ENCODE results near the gene PRKACB.

Gene PRKACB

GRCh38 chr1:84159533-84160240, 15.6 kb downstream of the PRKACB start:
- DNase-seq, result no peak

DNA sequence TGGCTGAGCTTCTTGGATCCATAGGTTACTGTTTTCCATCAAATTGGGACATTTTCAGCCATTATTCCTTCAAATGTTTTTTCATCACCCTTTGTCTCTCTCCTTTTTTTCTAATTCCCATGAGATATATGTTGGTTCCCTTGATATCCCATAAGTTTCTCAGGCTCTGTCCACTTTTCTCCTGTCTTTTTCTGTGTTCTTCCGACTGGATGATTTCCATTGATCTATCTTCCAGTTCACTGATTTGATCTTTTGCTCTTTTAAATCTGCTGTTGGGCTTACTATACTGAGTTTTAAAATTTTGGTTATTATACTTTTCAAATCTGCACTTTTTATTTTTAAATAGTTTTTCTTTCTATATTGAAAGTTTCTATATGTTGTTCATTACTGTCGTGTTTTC, 18.2 kb downstream of the PRKACB start:
- DNase-seq, result no peak

GRCh38 chr1:84163123-84163931, 19.3 kb downstream of the PRKACB start:
- peak; percentile 7 for DNase-seq

GRCh38 chr1:84164161-84164560, 20.1 kb downstream of the PRKACB start:
- peak; percentile 5 for DNase-seq

- DNase-seq, result peak; percentile 20
Measured at GRCh38 chr1:84164567-84165021, 20.5 kb downstream of the PRKACB start.

DNA sequence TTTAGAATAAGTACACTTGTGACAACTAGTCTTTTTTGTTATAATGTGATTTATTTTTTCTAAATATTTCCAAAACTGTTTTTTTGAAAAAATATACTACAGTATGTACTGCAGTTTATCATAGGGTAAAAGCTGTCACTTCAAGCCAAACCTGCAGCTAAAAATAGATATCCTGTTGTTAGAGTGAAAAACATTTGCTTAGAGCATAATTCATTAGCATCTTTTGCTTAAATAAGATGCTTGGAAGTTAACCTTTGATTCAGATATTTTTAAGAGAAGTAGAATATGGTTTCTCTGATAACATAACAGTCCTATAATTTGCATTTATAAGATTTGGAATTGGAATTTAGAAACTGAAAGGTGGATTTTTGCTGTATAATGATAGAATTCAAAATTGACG, 21.5 kb downstream of the PRKACB start:
- no peak for DNase-seq

- DNase-seq, result no peak
Measured at GRCh38 chr1:84166797-84167196, 22.7 kb downstream of the PRKACB start.

GRCh38 chr1:84168783-84169182, 24.7 kb downstream of the PRKACB start:
- no peak for DNase-seq

GRCh38 chr1:84170171-84170570, 26.1 kb downstream of the PRKACB start:
- no peak for DNase-seq

GRCh38 chr1:84171481-84171880, 27.4 kb downstream of the PRKACB start:
- no peak for DNase-seq

DNA sequence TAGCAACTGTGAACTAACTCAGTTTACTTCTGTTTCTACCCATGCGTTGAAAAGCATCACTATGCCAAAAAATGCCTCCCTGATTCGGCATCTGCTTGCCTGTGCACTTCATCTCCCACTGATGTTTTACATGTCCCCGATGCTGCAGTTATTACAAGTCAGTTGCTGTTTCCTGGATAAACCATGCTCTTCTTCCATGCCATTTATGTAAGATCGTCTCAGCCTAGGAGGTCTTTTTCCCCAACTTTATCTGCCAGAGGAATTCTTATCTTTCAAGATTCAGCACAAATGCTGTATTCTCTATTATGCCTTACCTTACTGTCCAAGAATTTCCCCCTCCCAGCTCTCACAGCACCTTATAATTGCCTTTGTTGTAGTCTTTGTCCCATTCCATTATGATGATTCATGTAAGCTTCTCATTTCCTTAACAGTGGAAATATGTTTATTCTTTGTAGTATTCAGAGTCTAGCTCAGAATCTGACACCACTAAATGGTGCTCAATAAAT, 30.0 kb downstream of the PRKACB start:
- peak; percentile 66 for DNase-seq

- no peak for DNase-seq
Measured at GRCh38 chr1:84181350-84182005, 37.4 kb downstream of the PRKACB start.

DNA sequence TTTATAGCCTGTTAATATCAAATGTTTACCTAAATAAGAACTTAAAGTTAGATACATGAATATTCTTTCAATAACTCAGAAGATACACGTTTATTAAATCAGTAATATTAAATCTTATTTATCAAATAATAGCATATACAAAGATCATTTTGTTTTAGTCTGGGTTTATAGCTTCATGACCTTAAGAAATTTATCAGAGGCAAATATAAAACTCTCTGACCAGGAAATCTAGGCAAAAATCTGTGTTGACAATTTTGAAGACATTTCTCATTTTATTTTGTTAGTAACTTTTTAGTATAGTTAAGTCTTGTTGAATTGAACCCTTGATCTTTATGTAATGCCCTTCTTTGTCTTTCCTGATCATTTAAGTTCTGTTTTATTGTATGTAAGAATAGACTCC, 46.4 kb downstream of the PRKACB start:
- DNase-seq, result no peak

DNA sequence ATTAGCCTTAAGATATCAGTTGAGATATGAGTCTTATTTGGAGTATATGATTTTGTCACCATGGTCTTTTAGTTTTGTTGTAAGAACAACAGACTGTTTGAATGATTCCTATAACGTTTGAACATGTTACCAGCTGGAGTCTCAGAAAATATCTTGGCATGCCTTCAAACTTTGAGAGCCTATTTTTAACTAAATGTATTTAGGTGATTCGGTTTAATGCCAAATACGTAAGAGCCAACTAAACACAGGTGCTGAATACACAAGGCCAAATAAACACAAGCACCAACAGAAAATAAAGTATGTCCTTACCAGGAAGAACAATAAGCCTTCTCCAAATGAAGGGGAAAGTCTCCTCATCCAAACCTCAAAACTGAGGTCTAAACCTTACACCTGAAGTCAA, 48.6 kb downstream of the PRKACB start:
- no peak for DNase-seq

DNA sequence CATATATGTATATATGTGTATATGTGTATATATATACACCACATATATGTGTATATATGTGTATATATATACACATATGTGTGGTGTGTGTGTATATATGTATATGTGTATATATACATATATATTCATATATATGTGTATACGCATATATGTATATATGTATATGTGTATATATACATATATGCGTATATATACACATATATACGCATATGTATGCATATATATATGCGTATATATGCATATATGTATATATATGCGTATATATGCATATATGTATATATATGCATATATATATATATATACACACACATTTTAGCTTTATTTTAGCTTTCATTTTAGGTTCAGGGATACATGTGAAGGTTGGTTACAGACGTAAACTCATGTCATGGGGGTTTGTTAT, 54.8 kb downstream of the PRKACB start:
- DNase-seq, result no peak

DNA sequence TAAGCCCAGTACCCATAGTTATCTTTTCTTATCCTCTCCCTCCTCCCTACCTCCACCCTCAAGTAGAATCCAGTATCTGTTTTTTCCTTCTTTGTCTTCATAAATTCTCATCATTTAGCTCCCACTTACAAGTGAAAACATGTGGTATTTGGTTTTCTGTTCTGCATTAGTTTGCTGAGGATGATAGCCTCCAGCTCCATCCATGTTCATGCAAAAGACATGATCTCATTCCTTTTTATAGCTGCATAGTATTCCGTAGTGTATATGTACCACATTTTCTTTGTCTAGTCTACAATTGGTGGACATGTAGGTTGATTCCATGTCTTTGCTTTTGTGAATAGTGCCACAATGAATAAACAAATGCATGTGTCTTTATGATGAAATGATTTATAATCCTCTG, 55.2 kb downstream of the PRKACB start:
- no peak for DNase-seq

DNA sequence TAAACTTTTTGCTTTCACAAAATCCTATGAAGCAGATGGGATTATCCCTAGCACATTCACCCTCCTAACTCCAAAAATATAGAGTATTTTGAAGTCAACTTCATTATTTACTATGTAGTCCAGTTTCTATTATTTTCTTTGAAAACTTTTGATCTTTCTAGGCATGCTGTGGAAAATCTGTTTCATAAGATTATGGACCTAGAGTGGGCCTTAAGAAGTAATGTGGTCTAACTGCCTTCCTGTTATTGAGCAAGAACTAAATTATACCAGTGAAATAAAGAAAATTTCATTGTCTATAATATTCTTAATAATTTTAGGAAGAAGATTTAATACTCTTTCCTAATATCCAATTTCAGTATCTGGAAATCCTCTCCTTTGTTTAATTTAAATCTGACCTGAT, 58.1 kb downstream of the PRKACB start:
- no peak for DNase-seq

- DNase-seq, result no peak
Measured at GRCh38 chr1:84206375-84206774, 62.3 kb downstream of the PRKACB start.

DNA sequence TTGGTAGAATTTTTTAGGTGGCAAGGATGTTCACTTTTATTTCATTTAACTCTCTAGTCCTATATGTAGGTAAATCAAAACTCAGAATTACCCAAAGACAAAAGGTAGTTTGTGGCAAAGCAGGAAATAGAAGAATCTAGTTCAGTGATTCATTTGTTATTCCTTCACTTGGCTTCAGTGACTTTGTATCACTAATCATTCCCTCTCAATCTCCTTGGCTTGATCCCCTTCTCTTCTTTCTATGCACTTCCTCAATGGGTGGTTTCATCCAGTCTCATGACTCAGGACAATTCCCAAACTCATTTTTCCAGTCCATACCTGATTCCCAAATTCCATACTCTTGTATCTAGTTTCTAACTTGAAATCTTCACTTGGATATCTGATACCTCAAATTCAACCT, 64.9 kb downstream of the PRKACB start:
- DNase-seq, result no peak

DNA sequence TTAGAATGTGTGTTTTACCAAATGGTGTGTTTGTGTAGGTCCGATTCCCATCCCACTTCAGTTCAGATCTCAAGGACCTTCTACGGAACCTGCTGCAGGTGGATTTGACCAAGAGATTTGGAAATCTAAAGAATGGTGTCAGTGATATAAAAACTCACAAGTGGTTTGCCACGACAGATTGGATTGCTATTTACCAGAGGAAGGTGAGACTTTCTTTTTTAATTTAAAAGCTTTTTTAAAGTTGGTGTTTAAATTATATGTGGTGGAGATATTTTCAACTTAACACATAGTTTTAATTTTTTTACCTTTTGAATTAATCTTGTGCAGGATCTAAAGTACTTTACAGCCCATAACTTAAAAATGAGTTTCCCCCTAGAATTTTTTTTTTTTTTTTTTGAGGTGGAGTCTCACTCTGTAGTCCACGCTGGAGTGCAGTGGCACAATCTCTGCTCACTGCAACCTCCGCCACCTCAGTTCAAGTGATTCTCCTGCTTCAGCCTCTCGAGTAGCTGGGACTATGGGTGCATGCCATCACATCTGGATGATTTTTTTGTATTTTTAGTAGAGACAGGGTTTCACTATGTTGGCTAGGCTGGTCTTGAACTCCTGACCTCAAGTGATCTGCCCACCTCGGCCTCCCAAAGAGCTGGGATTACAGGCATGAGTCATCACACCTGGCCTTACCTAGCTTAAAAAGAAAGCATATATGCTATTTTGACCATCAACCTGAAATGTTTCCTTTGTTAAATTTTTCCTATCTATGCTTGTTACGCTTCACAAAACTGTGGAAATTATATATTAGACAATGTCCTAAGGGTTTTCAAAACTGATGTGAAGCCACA, 70.3 kb downstream of the PRKACB start:
- DNase-seq, result no peak

- no peak for DNase-seq
Measured at GRCh38 chr1:84217239-84217638, 73.2 kb downstream of the PRKACB start.

DNA sequence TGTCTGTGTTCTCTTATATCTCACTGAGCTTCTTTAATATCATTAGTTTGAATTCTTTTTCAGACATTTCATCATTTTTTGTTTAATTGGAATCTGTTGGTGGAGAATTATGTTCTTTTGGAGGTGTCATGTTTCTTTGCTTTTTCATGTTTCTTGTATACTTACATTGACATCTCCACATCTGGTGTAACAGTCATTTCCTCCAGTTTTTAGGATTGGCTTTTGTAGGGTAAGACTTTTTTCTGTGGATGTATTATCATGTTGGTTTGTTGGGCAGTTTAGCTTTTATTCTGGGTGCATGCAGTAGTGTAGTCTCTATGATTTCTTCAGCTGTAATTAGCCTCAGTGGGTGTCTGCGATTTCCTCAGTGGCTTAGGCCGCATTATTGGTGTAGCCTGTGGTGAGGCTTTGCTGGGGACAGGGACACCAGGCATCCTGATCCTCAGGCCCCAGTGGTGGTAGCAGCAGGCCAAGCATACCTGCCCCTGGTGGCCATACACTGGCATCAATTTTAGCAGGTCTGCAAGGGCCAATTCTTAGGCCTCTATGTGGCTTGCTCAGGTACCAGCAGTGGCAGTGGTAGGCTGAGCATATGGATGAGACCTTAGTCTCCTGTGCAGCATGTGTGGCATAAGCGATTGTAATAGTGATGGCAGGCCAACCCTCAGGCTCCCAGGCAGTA, 79.8 kb downstream of the PRKACB start:
- DNase-seq, result peak; percentile 12

Measured in HCEC 1CT (cell line).